Suppressor macrophage (primary cell): Measurements from ENCODE around the gene DIS3L2.
"Not testable (repeated sequence)": the region's sequence is repeated elsewhere in the genome, so short reads cannot be mapped to it uniquely, and the experiment has no call there.

Source experiments
- DNase-seq, 4 experiments: peaks; one replicate each; pipeline ENCODE4 v3.0.0-alpha.2; 2020 to 2022

DIS3L2 gene

DNA sequence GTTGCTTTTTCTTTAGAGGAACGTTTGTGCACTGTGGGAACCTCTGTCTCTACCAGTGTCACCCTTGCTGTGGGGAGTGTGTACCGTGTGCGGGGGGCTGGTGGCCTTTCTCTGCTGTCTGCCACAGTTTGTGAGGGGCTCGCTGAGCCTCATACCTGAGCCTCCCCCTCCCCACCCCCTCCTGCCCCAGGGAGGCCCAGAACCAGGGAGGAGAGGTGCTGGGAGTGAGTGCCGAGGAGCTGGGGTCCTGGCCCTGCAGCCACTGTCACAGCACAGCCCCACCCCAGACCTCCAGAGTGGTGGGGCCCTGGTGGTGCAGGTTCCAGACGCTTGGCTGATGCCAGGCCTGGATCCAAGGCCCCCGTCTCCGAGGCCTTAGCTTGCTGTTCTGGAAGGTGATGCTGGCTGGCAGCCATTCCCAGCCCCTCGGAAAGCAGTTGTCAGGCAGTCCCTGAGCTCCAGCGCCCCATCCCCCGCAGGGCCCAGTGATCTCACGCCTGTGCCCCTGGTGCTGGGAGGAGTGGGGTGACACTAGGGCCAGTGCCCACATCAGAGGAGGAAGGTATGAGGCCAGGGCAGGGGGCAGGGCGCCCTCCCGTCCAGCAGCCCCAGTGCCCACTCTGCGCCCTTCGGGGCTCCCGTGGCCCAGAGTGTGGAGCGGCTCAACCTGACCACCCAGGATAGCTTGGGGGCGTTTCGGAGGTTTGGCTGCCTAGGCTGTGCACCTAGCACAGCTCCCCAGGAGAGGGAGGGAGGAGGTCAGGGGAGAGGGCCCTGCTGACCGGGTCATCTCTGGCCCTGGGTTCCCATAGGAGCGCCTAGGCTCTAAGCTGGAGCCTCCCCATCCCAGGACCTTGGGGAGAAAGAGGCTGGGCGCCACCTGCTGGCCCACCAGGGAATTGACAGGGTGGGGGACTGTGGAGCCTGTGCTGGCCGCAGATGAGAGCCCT, 364.1 kb downstream of the DIS3L2 start:
- peak; percentile 26 to 67 (median 38) for DNase-seq

- DNase-seq = not testable (repeated sequence)
These were observed 365.0 kb downstream of the DIS3L2 start for GRCh38 chr2:232326274-232327104.

GRCh38 chr2:232327105-232328031, 365.9 kb downstream of the DIS3L2 start:
- peak; percentile 81 to 90 (median 86) for DNase-seq

- no peak for DNase-seq
These were observed 366.5 kb downstream of the DIS3L2 start for GRCh38 chr2:232328032-232328422.

- DNase-seq = no peak
These were observed 367.3 kb downstream of the DIS3L2 start for GRCh38 chr2:232328516-232329460.

GRCh38 chr2:232329716-232330067, 368.2 kb downstream of the DIS3L2 start:
- DNase-seq = no peak

- DNase-seq = no peak
These were observed 368.8 kb downstream of the DIS3L2 start for GRCh38 chr2:232330068-232330999.

GRCh38 chr2:232331061-232331460, 369.5 kb downstream of the DIS3L2 start:
- DNase-seq = not testable (repeated sequence)

DNA sequence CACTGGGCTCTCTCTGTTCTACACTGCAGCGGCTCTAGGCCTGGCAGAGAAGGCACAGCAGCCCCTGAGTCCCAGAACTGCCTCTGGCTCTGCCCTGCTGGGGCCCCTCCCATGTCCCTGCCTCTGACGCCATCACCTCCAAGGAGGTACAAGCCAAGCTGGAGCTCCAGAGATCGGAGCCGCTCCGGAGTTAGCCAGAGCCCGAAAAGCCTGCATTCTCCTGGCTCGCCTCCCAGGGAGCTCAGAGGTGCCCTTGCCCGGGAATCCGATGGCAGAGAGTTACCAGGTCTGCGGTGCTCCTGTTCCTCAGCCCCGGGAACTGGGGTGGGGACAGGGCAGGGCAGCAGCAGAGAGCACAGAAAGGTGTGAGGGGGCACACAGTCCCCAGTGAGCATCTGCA, 370.1 kb downstream of the DIS3L2 start:
- DNase-seq = not testable (repeated sequence)

DNA sequence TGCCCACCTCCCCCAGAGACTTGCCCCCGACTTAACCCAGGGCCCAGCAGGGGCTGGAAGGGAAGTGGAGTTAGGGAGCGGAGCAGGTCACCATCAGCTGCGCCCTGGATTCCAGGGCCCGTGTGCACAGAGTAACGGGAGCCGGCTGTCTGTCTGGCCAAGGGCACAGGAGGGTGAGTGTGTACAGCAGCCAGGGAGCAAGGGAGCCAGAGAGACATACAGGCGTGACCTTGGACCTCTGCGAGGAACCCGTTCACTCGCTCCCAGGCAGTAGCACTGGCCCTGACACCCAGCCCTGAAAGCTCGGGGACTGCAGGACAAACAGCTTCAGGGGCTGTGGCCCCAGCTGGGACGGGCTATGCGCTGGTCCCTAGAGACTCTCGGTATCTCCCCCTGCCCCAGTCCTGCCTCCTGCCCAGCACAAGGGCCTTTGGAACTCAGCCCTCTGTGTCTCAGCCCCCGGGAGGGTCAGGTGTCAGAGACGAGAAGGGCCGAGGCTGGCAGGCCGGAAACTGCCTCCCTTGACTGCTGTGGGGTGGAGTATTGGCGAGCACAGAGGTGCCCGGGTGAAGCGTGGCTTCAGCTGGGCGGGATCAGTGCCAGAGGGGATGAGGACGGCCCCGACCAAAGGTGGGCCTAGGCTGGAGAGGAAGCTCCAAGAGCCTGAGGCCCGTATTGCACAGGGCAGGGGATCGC, 370.9 kb downstream of the DIS3L2 start:
- DNase-seq = not testable (repeated sequence)

DNA sequence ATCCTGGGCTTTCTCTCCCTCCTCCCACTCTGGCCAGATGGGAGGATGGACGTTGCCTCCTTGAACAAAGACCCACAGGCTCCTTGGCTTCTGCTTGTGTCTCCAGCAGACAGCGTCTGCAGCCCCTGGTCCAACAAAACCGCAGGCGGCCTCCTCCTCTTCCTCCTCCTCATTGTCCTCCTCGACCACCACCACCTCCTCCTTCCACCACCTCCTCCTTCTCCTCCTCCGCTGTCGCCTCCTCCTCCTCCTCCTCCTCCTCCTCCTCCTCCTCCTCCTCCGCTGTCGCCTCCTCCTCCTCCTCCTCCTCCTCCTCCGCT, 371.4 kb downstream of the DIS3L2 start:
- no peak for DNase-seq

GRCh38 chr2:232333361-232334135, 372.0 kb downstream of the DIS3L2 start:
- peak in 1 of 4 experiments; percentile 9 for DNase-seq

DNA sequence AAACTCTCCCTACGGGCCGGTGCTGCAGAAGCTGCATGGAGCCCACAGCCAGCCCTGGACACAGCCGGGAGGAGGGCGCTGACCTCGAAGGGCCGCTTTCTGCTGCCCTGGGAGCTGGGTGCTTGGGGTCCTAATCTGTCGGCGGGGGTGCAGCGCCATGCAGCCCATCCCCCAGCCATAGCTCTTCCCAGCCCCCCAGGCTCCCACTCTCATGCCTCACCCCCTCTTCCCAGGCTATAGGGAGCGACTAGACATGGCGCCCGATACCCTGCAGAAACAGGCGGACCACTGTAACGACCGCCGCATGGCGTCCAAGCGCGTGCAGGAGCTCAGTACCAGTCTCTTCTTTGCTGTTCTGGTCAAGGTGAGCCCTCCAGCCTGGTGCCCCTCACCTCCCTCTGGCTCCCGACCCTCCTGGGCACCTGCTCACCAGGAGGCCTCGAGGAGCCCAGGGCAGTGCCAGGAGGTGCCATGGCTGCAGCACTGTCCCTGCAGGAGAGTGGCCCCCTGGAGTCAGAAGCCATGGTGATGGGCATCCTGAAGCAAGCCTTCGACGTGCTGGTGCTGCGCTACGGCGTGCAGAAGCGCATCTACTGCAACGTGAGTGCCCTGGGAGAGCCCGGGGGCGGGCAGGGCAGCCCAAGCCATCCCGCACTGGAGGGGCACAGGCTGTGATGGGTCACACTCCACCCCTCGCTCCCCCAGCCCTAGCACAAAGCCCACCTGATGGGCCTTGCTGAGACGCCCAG, 372.8 kb downstream of the DIS3L2 start:
- DNase-seq = not testable (repeated sequence)

DNA sequence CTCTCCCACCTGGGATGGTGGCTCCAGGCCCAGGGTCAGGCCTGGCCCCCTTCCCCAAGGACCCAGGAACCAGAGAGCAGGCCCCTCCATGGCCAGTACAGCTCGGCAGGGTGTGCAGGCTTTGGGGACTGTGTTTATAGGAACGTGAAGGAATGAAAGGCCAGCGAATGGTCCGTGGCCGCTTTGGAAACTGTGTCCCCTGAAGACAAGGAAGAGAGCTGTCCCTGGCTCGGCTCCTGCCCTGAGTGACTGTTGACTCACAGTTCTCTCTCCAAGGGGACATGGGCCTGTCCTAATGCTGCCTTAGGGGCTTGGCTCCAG, 373.3 kb downstream of the DIS3L2 start:
- DNase-seq = not testable (repeated sequence)

DNA sequence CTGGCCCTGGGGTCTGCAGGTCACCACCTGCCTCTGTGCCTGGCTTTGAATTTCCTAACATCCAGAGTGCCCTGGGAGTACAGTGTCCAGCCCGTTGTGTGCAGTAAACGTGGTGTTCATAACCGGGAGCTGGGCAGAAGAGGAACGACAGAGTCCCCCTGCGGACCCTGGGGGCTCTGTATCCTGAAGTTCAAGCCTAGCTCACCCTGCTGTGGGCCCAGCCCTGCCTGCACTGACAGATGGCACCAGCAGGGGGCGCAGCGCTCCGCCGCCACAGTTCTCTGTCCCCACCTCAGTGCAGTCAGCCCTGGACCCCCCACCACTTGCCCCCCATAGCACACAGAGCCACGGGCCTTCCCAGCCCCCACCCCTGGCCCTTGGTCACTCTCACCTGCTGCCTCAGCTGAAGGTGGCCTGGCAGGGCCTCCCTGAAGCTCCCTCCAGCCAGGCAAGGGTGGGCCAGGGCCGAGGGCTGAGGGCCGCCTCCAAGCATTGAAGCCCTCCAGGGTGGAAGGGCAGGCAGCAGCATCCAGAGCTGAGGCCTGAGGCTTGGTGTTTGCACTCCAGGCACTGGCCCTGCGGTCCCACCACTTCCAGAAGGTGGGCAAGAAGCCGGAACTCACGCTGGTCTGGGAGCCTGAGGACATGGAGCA, 373.8 kb downstream of the DIS3L2 start:
- DNase-seq = not testable (repeated sequence)

GRCh38 chr2:232335859-232336215, 374.3 kb downstream of the DIS3L2 start:
- no peak for DNase-seq

DNA sequence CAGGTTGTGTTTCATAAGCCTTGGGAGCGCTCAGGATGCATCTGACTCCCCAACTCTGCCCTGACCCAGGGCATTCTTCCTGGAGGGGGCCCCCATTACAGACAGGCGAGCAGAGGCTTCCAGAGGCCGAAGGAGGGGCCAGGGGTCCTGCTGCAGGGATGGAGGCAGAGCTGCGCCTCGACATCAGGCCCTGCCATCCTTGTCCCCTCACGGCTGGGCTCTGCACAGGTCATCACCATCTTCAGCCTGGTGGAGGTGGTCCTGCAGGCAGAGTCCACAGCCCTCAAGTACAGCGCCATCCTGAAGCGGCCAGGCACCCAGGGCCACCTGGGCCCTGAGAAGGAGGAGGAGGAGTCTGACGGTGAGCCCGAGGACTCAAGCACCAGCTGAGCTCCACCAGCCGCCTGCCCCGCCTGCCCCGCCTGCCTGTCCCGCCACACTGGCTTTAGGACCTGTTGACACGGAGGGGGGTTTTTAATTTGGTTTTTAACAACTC, 374.8 kb downstream of the DIS3L2 start:
- DNase-seq = no peak
